ENCODE results near the gene HS3ST6. TPM values are rescaled to one million over a fixed set of nuclear protein-coding genes. Genes with fewer than 3 reads are reported as not detected.

Gene HS3ST6
- total RNA-seq, 1 experiment from 2014 or later: 1.0 TPM

- POLR2A ChIA-PET: no interaction called here
- no peaks in the 10 kb centered on the region for H3K36me3 Mint-ChIP-seq
- ATAC-seq (peak; percentile 25; the same call in 1 of the 2 replicates), DNase-seq (ENCODE audit: low spot score) (no peak)
- H3K9me3 Mint-ChIP-seq: no peaks in the 10 kb centered on the region
- H3K27ac Mint-ChIP-seq: no peak overlapping the region
- no peak for TF ChIP-seq ZNF121 (CRISPR knock-in tag; IDR thresholded peaks at IDR 0.05)
- H3K27me3 Mint-ChIP-seq (ENCODE audit: low read depth): peaks cover 7% of the 10 kb centered on the region; the same call in 1 of the 2 replicates
- no peak overlapping the region for H3K4me3 Mint-ChIP-seq
- CTCF ChIA-PET: interaction anchor here (1.0 to 2.1 kb wide), 4 partner anchors 10 to 97 kb away, joined by 3 to 8 read pairs (median 4); no protein-coding TSS in a partner anchor
- H3K4me1 Mint-ChIP-seq: peaks cover 9% of the 10 kb centered on the region
Measured at GRCh38 chr16:1906055-1906845, 12.0 kb downstream of the HS3ST6 start.

GRCh38 chr16:1903845-1904840 lies 14.1 kb downstream of the HS3ST6 start:
- H3K36me3 Mint-ChIP-seq: no peaks in the 10 kb centered on the region
- H3K9me3 Mint-ChIP-seq: no peaks in the 10 kb centered on the region
- ChIA-PET CTCF (interaction anchor here (1.3 kb wide), 1 partner anchor 37 kb away, joined by 3 read pairs; no protein-coding TSS in a partner anchor), POLR2A (no interaction called here)
- no peak overlapping the region for H3K4me3 Mint-ChIP-seq
- DNase-seq (ENCODE audit: low spot score) (no peak), ATAC-seq (no peak)
- peaks cover 9% of the 10 kb centered on the region for H3K4me1 Mint-ChIP-seq
- peak overlapping the region; percentile 19; the same call in 1 of the 2 replicates for H3K27ac Mint-ChIP-seq
- H3K27me3 Mint-ChIP-seq (ENCODE audit: low read depth): peaks cover 7% of the 10 kb centered on the region; the same call in 1 of the 2 replicates
- TF ChIP-seq TCF7 (CRISPR knock-in tag; IDR thresholded peaks at IDR 0.05; ENCODE audit: low read depth): no peak
- TF ChIP-seq TEAD1 (CRISPR knock-in tag; IDR thresholded peaks at IDR 0.05): no peak
- TF ChIP-seq ERG (CRISPR knock-in tag; IDR thresholded peaks at IDR 0.05): no peak
- TF ChIP-seq MAX (CRISPR knock-in tag; IDR thresholded peaks at IDR 0.05): no peak
- TF ChIP-seq PRDM15 (CRISPR knock-in tag; IDR thresholded peaks at IDR 0.05): no peak
- no peak for TF ChIP-seq E2F1 (CRISPR knock-in tag; IDR thresholded peaks at IDR 0.05)
- no peak for TF ChIP-seq ARID4B (CRISPR knock-in tag; IDR thresholded peaks at IDR 0.05; ENCODE audit: borderline replicate concordance)
- TF ChIP-seq CTCF (IDR thresholded peaks at IDR 0.05): no peak
- no peak for TF ChIP-seq ZNF281 (CRISPR knock-in tag; IDR thresholded peaks at IDR 0.05)
- TF ChIP-seq USF2 (CRISPR knock-in tag; IDR thresholded peaks at IDR 0.05): no peak
- TF ChIP-seq SMAD3 (CRISPR knock-in tag; IDR thresholded peaks at IDR 0.05; ENCODE audit: borderline replicate concordance): no peak

Measured in WTC11 (cell line).